ENCODE data around the gene PLAAT3. TPM values are rescaled to one million over a fixed set of nuclear protein-coding genes. Genes with fewer than 3 reads are reported as not detected.
"Not testable (repeated sequence)": the region's sequence is repeated elsewhere in the genome, so short reads cannot be mapped to it uniquely, and the experiment has no call there.

The PLAAT3 gene
- total RNA-seq, 4 donors from 2014 or later, result 45.9 to 69.1 (median 53.2) TPM

- Histone ChIP-seq H3K27me3 (no peaks in the 10 kb centered on the region), H3K36me3 (peaks cover 0 to 33% of the 10 kb centered on the region in 2 donors), H3K27ac (no peak overlapping the region), H3K9me3 (no peaks in the 10 kb centered on the region), H3K4me1 (no peaks in the 10 kb centered on the region), H3K4me3 (no peak overlapping the region)
- no peak for ATAC-seq
- 88 to 96% methylated on average over 3 to 4 of the region's 4 CpGs for WGBS, 2 donors (ENCODE audit: low coverage in 1 of 2)
- TF ChIP-seq EP300 (IDR thresholded peaks at IDR 0.05) (no peak), POLR2AphosphoS5 (IDR thresholded peaks at IDR 0.05) (no peak), POLR2A (IDR thresholded peaks at IDR 0.05) (no peak)
- TF ChIP-seq, protein P1, sequence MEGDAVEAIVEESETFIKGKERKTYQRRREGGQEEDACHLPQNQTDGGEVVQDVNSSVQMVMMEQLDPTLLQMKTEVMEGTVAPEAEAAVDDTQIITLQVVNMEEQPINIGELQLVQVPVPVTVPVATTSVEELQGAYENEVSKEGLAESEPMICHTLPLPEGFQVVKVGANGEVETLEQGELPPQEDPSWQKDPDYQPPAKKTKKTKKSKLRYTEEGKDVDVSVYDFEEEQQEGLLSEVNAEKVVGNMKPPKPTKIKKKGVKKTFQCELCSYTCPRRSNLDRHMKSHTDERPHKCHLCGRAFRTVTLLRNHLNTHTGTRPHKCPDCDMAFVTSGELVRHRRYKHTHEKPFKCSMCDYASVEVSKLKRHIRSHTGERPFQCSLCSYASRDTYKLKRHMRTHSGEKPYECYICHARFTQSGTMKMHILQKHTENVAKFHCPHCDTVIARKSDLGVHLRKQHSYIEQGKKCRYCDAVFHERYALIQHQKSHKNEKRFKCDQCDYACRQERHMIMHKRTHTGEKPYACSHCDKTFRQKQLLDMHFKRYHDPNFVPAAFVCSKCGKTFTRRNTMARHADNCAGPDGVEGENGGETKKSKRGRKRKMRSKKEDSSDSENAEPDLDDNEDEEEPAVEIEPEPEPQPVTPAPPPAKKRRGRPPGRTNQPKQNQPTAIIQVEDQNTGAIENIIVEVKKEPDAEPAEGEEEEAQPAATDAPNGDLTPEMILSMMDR (IDR thresholded peaks at IDR 0.05), result no peak
Measured at GRCh38 chr11:63549411-63549810, 64.8 kb downstream of the PLAAT3 start.

- no peak for TF ChIP-seq EP300 (IDR thresholded peaks at IDR 0.05)
- TF ChIP-seq POLR2A (IDR thresholded peaks at IDR 0.05), result no peak
- TF ChIP-seq, protein P1 (IDR thresholded peaks at IDR 0.05), result no peak
- no peak for TF ChIP-seq POLR2AphosphoS5 (IDR thresholded peaks at IDR 0.05)
- no peak overlapping the region for H3K27ac ChIP-seq
- H3K9me3 ChIP-seq, result no peaks in the 10 kb centered on the region
- H3K27me3 ChIP-seq, result no peaks in the 10 kb centered on the region
- H3K4me3 ChIP-seq, result no peak overlapping the region
- WGBS, 2 donors (ENCODE audit: low coverage in 1 of 2), result 69 to 77% methylated on average over 3 to 4 of the region's 4 CpGs
- no peaks in the 10 kb centered on the region for H3K4me1 ChIP-seq
- H3K36me3 ChIP-seq, result peaks cover 0 to 45% of the 10 kb centered on the region in 2 donors
- no peak for ATAC-seq
Measured at GRCh38 chr11:63548178-63548577, 66.1 kb downstream of the PLAAT3 start.

DNA sequence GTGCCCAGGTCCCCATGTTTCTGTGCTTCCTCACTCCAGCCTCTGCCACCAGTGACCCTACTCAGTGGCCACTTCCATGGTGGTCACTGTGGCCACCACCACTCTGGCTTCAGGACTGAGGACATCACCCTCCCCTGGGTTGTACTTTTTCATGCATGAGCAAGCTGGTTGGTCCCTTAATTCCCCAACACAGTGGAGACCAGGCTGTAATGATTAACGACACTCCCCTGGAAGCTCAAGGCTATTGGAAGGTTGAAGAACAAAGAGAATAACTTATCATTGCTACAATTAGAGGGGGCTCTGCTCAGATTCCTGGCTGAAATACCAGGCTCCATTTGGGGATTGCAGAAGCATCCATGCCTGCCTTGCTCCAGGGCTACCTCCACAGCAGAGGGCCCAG lies 67.2 kb downstream of the PLAAT3 start:
- TF ChIP-seq POLR2AphosphoS5 (IDR thresholded peaks at IDR 0.05), result no peak
- no peak for TF ChIP-seq POLR2A (IDR thresholded peaks at IDR 0.05)
- no peak for TF ChIP-seq EP300 (IDR thresholded peaks at IDR 0.05)
- TF ChIP-seq, protein P1 (IDR thresholded peaks at IDR 0.05), result no peak
- H3K27ac ChIP-seq, result no peak overlapping the region
- ATAC-seq, result no peak
- no peak overlapping the region for H3K4me3 ChIP-seq
- H3K36me3 ChIP-seq, result peaks cover 0 to 50% of the 10 kb centered on the region in 2 donors
- no peaks in the 10 kb centered on the region for H3K9me3 ChIP-seq
- H3K27me3 ChIP-seq, result no peaks in the 10 kb centered on the region
- 80% methylated on average over 1 of the region's 1 CpG; no CpG with 5 or more reads in 1 of the 2 donors for WGBS, 2 donors (ENCODE audit: low coverage in 1 of 2)
- peaks cover 0 to 6% (median 0%) of the 10 kb centered on the region in 3 donors for H3K4me1 ChIP-seq

GRCh38 chr11:63543711-63544110 lies 70.5 kb downstream of the PLAAT3 start:
- ATAC-seq, result no peak
- 75 to 80% methylated on average over 2 of the region's 2 CpGs for WGBS, 2 donors (ENCODE audit: low coverage in 1 of 2)
- no peak overlapping the region for H3K27ac ChIP-seq
- H3K4me1 ChIP-seq, result peaks cover 0 to 17% (median 0%) of the 10 kb centered on the region in 3 donors
- TF ChIP-seq, protein P1 (IDR thresholded peaks at IDR 0.05), result no peak
- no peak for TF ChIP-seq POLR2A (IDR thresholded peaks at IDR 0.05)
- TF ChIP-seq EP300 (IDR thresholded peaks at IDR 0.05), result no peak
- TF ChIP-seq POLR2AphosphoS5 (IDR thresholded peaks at IDR 0.05), result no peak
- no peaks in the 10 kb centered on the region for H3K9me3 ChIP-seq
- no peak overlapping the region for H3K4me3 ChIP-seq
- H3K36me3 ChIP-seq, result peaks cover 0 to 67% of the 10 kb centered on the region in 2 donors
- no peaks in the 10 kb centered on the region for H3K27me3 ChIP-seq

DNA sequence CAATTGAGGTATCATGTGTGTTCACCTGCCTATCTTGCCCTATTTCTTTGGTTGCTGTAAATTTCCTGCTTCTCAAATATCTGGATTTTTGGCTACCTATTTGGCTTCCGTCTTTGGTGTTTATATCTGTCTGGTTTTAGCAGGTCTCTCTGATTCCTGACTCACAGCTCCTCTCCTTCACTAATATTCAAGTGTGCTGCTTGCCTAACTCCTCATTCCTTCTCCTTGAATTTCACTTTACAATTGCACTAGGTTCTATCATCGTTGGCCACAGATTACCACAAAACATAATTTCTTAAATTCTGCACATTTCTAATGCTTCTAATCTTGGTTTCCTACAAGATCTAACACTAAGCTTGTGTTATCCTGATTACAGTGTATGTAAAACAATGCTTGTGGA lies 71.7 kb downstream of the PLAAT3 start:
- not testable (repeated sequence) for H3K9me3 ChIP-seq, ATAC-seq, H3K27ac ChIP-seq, H3K4me3 ChIP-seq, H3K27me3 ChIP-seq
- Histone ChIP-seq H3K4me1 (peaks cover 6 to 29% (median 11%) of the 10 kb centered on the region in 3 donors), H3K36me3 (peaks cover 0 to 65% of the 10 kb centered on the region in 2 donors)
- 63% methylated on average over 2 of the region's 2 CpGs; no CpG with 5 or more reads in 1 of the 2 donors for WGBS, 2 donors (ENCODE audit: low coverage in 1 of 2)
